ENCODE data around the gene EYS. TPM values are rescaled to one million over a fixed set of nuclear protein-coding genes. Genes with fewer than 3 reads are reported as not detected.

The EYS gene
- total and polyA plus RNA-seq, 9 of the 15 experiments (the other 6 are each of a cell fraction or from before 2014, with no cell fraction given): 0.03 to 0.36 (median 0.10) TPM; not detected in 2

GRCh38 chr6:64926051-64926450 lies 781.0 kb downstream of the EYS start:
- H3K4me3 ChIP-seq: no peak overlapping the region
- no peaks in the 10 kb centered on the region for H3K27me3 ChIP-seq (ENCODE audit: control insufficient read depth in 2 of 2, insufficient read depth in 2 of 2, low read length in 2 of 2)
- no peak for DNase-seq (ENCODE audit: extremely low read depth in 1 of 4, low spot score in 3 of 4)
- H3K27ac ChIP-seq (ENCODE audit: extremely low read depth, low read depth, low read length): no peak overlapping the region
- FAIRE-seq: no peak
- H3K36me3 ChIP-seq (ENCODE audit: control insufficient read depth, insufficient read depth, low read length): no peaks in the 10 kb centered on the region
- in situ Hi-C loops (cut with MboI): no loop called here
- ATAC-seq: no peak
- ChIA-PET POLR2A (no interaction called here), CTCF (ENCODE audit: low intra/inter-chr PET ratio) (no interaction called here)
- no peaks in the 10 kb centered on the region for H4K20me1 ChIP-seq (replicated peaks; ENCODE audit: control insufficient read depth, insufficient read depth, low read length)
- H3K9me3 ChIP-seq (replicated peaks; ENCODE audit: control insufficient read depth, insufficient read depth, low read depth, low read length): no peaks in the 10 kb centered on the region
- H3K4me1 ChIP-seq (replicated peaks in 1 of 2; ENCODE audit: control insufficient read depth in 2 of 2, insufficient read depth in 2 of 2, low read length in 2 of 2): no peaks in the 10 kb centered on the region
- BruUV-seq (replicated peaks): no TSS peak
- no peaks in the 10 kb centered on the region for H3K9me1 ChIP-seq (ENCODE audit: control insufficient read depth, insufficient read depth, low read length)
- no peak overlapping the region for H3K4me2 ChIP-seq (ENCODE audit: insufficient read depth, low read length)
- intact Hi-C loops (cut with micrococcal nuclease): no loop called here
- H3K79me2 ChIP-seq (ENCODE audit: control insufficient read depth, insufficient read depth, low read length): no peaks in the 10 kb centered on the region
- H2AFZ ChIP-seq (ENCODE audit: low read depth, low read length): no peak overlapping the region
- no peak overlapping the region for H3K9ac ChIP-seq (ENCODE audit: insufficient read depth in 1 of 2, low read depth in 2 of 2, low read length in 2 of 2)
- TF ChIP-seq ZBTB49 (CRISPR knock-in tag; IDR thresholded peaks at IDR 0.05; ENCODE audit: borderline replicate concordance) (no peak), DEAF1 (CRISPR knock-in tag; IDR thresholded peaks at IDR 0.05) (no peak), NFATC3 (IDR thresholded peaks at IDR 0.05) (no peak), CBFA2T2 (conservative IDR thresholded peaks at IDR 0.05) (no peak), TSC22D4 (tag; IDR thresholded peaks at IDR 0.05) (no peak), STAT6 (CRISPR knock-in tag; IDR thresholded peaks at IDR 0.05) (no peak), ZNF436 (CRISPR knock-in tag; IDR thresholded peaks at IDR 0.05) (no peak), ZNF431 (CRISPR knock-in tag; IDR thresholded peaks at IDR 0.05) (no peak), ZNF232 (CRISPR knock-in tag; IDR thresholded peaks at IDR 0.05) (no peak), ARID2 (IDR thresholded peaks at IDR 0.05) (no peak), RBM17 (IDR thresholded peaks at IDR 0.05; ENCODE audit: borderline replicate concordance, low read depth, low read length) (no peak), ZNF175 (CRISPR knock-in tag; IDR thresholded peaks at IDR 0.05; ENCODE audit: low read depth) (no peak)
